Activated CD8-positive, alpha-beta memory T cell treated with anti-CD3 and anti-CD28 coated beads, Interleukin-2, amount 50 U/mL, for 1 hour (primary cell): ENCODE data around the gene XIRP2.

ENCODE experiments used
- DNase-seq: peaks from one replicate; pipeline ENCODE4 v3.0.0-alpha.2; 2020; ENCODE audit errors: extremely low read depth

XIRP2 gene, protein sequence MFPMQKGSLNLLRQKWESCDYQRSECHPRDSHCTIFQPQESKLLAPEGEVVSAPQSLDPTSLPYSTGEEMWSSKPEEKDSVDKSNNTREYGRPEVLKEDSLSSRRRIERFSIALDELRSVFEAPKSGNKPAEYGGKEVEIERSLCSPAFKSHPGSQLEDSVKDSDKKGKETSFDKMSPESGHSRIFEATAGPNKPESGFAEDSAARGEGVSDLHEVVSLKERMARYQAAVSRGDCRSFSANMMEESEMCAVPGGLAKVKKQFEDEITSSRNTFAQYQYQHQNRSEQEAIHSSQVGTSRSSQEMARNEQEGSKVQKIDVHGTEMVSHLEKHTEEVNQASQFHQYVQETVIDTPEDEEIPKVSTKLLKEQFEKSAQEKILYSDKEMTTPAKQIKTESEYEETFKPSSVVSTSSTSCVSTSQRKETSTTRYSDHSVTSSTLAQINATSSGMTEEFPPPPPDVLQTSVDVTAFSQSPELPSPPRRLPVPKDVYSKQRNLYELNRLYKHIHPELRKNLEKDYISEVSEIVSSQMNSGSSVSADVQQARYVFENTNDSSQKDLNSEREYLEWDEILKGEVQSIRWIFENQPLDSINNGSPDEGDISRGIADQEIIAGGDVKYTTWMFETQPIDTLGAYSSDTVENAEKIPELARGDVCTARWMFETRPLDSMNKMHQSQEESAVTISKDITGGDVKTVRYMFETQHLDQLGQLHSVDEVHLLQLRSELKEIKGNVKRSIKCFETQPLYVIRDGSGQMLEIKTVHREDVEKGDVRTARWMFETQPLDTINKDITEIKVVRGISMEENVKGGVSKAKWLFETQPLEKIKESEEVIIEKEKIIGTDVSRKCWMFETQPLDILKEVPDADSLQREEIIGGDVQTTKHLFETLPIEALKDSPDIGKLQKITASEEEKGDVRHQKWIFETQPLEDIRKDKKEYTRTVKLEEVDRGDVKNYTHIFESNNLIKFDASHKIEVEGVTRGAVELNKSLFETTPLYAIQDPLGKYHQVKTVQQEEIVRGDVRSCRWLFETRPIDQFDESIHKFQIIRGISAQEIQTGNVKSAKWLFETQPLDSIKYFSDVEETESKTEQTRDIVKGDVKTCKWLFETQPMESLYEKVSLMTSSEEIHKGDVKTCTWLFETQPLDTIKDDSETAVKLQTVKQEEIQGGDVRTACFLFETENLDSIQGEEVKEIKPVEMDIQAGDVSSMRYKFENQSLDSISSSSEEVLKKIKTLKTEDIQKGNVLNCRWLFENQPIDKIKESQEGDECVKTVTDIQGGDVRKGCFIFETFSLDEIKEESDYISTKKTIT (N-terminal part only)

DNA sequence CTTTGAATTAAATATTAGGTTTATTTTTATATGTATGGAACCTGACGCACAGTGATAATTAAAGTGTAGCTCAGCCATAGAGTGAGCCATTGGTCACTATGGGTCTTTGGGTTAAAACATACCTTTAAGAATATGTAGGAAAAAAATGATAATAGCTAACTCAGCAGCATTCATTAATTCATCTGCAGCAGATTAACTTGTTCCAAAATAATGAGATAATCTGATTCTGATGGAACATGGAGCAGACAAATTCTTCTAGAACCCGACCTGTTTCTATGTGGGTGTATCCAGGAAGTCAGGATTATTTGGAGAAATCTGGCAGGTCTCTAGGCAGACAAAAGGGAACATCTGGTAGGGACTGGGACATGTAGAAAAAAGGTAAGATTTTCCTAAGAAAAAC is at the start of gene XIRP2:
Gene XIRP2, plus strand, starts transcription at position 301 of the 400 bp plus-strand sequence. CDS start 15,003 bp downstream, outside the sequence.
- no peak for DNase-seq

DNA sequence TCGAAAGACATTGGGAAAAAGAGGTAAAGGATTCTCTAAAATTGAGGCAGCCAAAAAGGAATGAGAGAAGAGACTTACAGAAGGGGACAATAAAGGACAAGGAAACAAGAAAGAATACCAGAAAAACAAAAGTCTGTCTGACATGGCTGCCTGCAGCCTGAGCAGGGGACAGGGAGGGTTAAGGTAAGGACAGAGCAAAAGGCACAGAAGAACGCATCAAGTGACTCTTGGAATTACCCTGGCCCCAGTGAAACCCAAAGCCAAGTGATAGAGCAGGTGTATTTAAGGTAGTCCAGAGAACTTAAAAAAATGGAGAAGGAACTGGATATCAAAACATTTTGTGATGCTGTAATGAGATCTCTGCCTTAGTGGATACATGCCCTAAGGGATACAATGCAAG is 47.1 kb upstream of the XIRP2 start:
- no peak for DNase-seq

DNA sequence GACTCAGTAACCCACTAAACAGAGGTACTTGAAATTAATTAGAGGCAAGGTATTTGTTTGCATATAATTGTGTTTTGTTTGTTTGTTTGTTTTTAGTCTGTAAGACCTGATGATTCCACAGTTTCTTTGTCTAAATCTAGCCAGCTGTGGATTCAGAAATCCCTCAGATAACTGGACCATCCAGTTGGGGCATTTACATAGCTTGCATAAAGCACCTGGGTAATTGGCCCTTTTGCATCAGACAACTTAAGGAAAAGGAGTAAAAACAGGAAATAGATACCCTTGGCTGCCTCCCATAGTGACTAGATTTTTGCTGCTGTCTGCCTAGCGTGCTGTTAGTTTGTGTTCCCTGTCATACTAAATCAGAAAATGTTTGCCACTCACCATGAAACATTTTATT is 46.6 kb upstream of the XIRP2 start:
- DNase-seq = no peak

DNA sequence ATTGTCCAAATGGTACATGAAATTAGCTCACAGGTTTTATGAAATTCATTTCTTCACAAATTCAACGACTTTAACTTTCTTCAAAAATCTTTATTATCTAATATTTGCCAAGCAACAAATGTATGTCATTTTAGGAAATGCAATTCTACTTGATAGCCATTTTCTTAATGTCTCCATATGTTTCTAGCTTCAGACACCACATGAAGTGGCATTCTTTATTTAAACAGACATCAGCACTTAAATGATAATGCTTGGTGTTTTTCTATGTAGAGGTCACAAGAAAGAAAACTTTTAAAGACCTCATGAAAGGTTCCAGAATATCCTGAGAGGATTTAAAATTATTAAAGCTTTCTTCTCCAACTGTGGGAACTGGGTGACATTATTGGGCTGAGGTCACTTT is 44.2 kb upstream of the XIRP2 start:
- no peak for DNase-seq

DNA sequence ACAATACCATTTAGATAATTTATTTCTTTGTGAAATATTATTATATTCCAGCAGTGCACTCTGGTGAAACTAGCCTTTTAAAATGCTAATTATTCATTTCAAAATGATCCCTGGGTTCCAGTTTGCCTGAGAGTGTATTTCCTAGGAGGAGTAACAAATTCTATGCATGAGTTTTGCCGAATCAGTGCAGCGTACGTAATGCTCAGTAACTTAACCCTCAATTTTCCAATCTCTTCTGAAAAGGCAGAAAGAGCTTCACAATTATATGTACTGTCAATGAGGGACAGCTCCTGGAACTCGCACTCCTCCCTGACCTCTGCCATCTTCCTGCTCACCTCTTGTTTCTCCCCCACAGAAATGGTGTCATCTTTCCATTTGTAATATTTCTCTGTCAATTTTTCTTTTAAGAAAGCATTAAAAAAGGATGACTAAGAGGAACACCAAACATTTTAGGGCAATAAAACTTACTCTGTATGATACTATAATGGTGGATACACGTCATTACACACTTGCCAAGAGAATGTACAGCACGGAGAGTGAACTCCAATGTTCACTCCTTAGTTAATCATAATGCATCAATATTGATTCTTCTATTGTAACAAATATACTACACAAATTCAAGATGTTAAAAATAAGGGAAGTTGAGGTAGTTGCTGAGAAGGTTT is 25.7 kb upstream of the XIRP2 start:
- no peak for DNase-seq

DNA sequence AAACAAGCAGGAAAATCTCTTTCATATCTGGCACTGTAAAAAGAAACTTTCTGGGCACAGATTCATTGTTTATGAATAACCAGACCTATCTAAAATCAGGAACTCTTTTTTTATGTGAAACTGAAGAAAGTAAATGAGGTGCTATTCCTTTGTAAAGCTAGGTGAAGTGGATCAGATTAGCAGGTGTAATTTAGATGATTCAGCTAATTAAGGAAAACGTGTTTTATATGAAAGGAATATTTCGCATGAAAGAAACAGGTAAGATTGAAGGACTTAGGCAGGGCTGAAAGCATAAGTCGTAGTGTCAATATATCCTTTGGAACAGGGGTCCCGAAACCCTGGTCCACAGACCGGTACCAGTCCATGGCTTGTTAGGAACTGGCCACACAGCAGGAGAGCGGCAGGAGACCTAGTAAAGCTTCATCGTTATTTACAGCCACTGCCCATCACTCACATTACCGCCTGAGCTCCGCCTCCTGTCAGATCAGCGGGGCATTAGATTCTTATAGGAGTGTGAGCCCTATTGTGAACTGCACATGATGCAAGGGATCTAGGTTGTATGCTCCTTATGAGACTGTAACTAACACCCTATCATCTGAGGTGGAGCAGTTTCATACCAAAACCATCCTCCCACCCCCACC is 20.3 kb upstream of the XIRP2 start:
- no peak for DNase-seq

DNA sequence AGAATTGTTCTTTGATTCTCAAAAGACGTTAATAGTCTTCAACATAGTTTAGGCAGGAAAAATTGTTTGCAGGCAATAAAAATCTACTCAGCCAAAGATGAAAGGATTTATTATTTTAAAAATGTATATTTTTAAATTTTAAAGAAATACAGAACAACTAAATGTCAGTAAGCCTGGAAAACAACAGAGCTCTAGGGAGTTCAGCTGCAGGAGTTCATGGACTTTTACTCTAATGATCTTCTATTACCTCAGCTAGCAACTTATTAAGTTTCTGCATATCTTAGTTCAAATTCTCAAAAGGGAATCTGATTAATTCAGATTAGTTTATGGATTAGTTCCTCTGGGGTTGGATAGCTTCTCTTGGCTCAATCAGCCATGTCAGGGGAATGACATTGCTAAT is 17.9 kb upstream of the XIRP2 start:
- no peak for DNase-seq

DNA sequence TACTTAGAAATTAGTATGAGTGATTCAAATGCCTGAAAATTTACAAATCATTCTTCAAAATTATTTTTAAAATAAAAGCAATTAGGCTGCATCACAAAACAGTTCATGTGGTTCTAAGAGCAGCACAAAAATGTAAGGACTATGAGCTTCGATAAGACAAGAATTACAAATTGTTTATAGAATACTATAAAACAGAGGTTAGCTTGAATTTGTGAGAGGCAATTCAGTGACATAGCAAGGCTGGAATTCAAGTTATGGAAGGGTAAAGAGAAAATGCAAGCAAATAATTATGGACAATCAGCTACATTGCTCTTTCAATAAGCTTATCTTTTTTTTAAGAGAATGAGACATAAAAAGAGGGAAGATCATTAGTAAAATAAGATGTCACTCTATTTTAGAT is 7.1 kb upstream of the XIRP2 start:
- no peak for DNase-seq

DNA sequence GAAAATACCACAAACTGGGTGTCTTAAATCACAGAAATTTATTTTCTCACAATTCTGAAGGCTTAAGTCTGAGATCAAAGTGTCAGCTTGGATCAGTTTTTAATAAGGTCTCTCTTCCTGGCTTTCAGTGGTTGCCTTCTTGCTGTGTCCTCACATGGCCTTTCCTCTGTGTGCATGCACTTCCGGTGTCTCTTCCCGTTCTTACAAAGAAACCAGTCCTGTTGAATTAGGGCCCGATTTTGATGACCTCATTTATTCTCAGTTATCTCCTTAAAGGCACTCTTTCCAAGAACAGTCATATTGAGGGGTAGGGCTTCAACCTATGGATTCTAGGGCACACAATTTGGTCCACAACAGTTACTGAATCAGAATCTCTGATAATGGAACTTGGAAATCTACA is 5.4 kb upstream of the XIRP2 start:
- no peak for DNase-seq

DNA sequence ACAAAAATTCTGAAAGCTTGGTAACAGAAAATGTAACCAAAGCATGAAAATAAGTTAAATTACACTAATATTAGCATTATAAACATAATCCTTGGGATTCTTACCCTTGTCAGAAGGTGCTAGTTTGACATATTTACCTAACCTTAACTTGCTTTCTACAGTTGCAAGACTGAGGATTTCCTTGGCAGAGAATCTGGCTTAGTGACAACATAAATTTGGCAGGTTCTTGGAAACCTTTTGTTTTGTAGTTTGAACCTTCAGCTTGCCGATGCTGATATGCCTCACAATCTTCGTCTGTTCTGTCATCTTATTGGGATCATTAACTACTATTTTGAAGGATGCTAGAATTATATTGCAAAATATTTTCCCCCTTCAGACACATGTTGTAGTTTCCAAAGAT is 3.4 kb downstream of the XIRP2 start:
- no peak for DNase-seq

DNA sequence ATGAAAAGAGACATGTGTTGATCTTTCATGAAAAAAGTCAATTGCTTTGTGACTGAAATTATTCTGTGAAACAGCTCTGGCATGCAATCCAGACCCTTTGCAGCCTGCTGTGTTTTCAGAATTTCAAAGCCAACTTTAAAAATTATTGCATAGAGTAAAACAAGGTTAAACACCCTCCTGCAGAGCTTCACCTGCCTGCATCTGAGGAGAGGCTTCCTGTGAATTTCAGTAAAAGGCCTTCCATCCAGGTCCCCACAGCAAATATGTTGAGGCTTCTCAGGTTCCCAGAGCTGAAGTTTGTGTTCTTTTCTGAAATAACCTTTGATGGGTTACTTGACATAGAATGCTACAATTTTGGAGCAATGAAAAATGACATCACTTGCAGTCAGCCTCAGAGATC is 4.1 kb downstream of the XIRP2 start:
- DNase-seq = no peak

DNA sequence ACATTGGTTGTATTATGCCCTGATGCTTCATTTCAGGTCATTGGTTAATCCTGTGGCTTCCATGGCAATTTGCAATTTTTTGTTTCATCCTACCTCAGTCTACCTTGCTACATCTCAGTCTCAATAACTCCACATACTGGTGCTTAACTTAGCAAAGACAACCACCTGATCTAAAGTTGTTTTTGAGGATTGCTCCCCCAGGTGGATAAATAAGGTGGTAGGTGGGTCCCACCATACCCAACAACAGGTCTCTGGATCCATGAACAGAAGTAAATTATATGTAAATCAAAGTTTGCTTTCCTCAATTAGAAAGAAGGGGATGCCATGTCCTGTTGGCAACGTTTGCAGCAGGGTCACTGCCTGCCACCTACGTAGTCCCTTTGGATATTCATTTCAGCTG is 7.0 kb downstream of the XIRP2 start:
- no peak for DNase-seq

DNA sequence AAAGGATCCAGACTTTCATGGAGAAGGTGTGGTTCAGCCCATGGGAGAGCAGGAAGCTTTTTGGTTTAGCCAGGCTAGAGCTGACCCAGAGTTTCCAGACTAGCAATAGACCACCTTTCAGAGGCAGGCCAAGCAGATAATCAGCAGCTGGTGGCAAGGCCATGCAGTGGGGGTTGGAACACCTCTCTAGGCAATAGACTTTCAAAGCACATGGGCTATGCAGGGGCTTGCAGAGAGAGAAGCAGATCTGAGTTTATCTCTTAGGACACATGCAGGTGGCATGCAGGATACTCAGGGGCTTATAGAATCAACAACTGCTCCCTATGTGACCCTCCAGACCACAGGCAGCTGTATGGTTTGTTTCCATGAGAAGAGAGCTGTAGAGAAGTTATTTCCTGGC is 9.4 kb downstream of the XIRP2 start:
- DNase-seq = no peak

DNA sequence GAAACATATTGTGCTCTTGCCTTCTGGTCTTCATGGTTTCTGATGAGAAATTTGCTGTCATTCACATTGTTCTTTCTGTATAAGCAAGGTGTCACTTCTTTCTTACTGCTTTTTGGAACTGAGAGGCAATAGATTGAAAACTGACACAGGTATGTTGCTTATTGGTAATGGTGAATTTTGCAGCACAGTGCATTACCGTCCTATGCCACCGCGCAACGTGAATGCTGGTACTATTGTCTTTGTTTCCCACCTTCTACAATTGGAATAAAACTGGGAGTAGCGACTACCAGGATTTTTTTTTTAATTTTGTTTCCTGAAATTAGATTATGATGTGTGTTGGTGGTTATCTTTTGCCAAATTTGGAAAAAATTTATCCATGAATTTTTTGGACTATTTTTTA is 11.4 kb downstream of the XIRP2 start:
- DNase-seq = no peak

DNA sequence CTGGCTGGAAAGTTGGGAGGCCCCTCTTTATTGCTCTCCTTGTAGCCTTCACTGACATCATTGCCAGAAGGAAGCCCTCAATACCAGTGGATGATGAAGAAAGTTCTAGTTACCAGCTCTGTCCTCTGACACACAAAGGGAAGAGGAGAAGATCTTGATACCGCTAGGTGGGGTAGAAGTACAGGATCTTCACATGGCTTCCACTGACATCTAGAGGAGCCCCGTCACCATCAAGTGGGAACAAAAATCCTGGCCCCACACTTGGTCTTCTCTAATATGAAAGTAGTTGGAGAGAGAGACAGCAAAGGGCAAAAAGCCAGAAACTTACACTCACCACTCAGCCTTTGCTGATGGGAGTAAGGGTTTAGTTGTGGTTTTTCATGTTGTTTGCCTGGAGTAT is 12.4 kb downstream of the XIRP2 start:
- no peak for DNase-seq

DNA sequence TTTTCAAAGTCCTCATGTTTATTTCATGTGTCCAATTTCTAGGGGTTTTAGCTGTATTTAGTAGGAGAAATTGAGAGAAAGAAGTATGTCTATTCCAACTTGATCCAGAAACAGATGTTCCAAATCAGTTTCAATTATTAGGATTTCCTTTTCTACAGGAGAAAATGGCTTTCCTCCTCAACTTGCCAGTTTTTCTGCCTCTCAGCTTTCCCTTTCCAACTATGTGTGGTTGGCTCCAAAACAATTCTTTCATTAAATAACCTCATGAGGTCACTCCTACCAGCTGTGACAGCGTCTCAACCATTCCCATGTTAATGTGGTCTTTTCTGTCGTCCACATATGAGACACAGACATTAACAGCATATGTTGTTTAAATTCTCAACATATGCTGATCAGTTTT is 13.1 kb downstream of the XIRP2 start:
- DNase-seq = no peak

DNA sequence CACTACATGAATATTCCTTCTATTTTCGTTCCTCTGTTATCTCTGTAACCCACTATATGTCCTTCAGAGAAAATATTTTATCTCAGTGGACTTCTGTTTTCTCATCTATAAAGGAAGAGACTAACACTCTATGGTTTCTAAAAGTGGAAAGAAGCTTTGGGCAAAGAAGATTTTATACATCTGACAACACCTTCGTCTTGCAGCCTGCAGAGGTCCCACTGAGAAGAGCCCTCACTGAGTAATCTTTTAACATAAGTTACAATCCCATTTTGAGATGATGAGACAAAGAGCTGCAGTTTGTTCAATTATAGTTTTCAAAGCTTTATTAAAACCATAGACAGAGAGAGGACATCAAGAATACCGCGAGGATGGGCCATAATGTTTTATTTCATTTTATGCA is 28.7 kb downstream of the XIRP2 start:
- DNase-seq = no peak

DNA sequence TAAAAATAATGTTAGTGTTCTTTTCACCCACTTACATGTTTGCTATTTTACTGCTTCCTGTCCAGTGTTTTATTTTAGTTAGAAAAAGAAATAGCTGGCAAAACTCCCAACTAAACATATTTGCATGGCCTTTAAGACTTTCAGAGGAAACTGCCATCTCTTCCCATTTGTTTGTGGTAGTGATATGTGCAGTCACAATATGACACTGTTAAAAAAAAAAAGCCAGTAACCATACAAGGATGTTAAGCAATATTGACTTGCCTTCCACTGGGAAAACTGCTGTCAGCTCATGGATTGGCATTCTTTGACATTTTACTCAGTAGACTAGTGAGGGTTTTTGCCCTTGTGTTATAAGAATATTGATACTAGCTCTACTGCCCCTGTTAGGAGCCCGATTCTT is 29.1 kb downstream of the XIRP2 start:
- no peak for DNase-seq

DNA sequence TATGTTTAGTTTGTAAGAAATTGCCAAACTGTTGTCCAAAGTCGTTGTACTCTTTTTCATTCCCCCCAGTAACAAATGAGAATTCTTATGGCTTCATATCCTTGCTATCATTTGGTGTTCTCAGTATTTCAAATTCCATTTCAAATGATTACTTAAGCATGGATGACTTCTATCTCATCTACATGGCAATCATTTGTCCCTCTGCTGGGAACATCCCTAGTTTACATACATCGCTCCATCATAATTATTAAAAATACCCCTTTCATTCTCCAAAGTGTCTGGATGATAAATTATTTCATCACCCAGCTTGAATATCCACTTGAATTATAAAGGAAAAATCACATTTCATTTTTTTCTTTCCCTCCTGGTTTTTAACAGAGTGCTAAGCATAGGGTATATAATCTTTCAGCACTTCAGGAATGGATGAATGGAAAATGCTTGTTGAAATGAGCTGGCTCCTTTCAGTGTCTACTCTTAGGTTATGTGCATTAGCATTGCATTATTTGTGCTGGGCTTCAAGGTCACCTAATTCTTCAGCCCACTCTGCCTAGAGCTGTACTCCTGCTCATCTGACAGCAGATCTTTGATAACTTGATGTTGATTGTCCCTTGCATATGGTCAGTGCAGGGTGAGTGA is 33.1 kb downstream of the XIRP2 start:
- no peak for DNase-seq

DNA sequence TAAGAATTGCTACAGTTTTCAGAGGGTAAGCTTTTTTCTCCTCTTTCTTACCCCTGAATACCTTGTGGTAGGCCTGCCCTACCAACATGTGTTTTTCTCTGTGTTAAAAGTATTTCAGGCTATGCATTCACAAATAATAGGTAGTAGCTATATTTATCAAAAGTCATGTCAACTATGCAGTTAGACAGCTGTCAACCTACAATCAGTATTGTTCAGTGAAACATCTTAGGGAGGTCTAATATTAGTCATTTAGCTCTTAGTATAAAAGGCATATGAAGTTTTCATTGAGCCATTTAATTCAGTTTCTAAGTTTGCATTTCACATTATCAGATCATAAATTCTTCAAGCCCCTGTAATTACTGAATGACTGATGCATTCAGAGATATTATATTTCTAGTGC is 36.7 kb downstream of the XIRP2 start:
- DNase-seq = no peak

DNA sequence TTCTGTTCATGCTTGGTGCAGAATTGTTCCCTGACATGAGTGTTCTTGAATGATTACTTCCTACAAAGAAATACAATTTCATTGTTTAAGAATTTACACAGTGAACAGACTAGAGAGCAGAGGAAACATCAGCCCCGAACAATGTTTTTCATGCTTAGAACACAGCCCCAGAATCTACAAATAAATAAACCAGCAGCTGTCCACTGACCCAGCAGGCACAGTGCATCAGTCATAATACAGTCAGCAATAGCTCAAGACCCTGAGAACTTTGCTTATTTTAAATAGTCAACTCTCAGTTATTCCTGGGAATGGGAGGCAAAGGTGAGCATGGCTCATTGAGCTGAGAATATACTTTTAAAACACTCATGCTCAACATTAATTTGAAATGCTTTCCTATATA is 38.4 kb downstream of the XIRP2 start:
- no peak for DNase-seq
